Mammary epithelial cell (primary cell): ENCODE data around the gene CLDN24.
A peak's percentile ranks its signal among the peaks of the same experiment; 100 is the strongest.

Experiments used
- CTCF ChIP-seq, 2 donors: IDR thresholded peaks in 1 of 2; conservative IDR thresholded peaks in 1 of 2; 2 replicates each; pipeline ENCODE4 v1.5.1; 2011 to 2012; ENCODE audit warnings: inconsistent platforms in 2 of 2, low read length in 2 of 2, mild to moderate bottlenecking in 2 of 2, control low read depth in 1 of 2, low read depth in 1 of 2; ENCODE audit not compliant: insufficient read depth in 1 of 2; ENCODE audit errors: extremely low read depth in 1 of 2
- EZH2 ChIP-seq: IDR thresholded peaks from 2 replicates; pipeline ENCODE4 v1.6.1; 2012; ENCODE audit warnings: low read length, inconsistent platforms, borderline replicate concordance

GRCh38 chr4:183353557-183353956, 31.3 kb upstream of the CLDN24 start:
- TF ChIP-seq CTCF (conservative IDR thresholded peaks at IDR 0.05 in 1 of 2, IDR thresholded peaks at IDR 0.05 in 1 of 2; ENCODE audit: extremely low read depth in 1 of 2, insufficient read depth in 1 of 2, low read depth in 1 of 2, low read length in 2 of 2) (peak in 1 of 2 donors; percentile 7), EZH2 (no peak)
